Pancreas (tissue), 10 donors: ENCODE results near the gene RBBP6. TPM values are rescaled to one million over a fixed set of nuclear protein-coding genes. Genes with fewer than 3 reads are reported as not detected.

Experiments
- ATAC-seq, 4 donors: fragments of 200-7000 bp; cut with Tn5 transposase; one replicate each; pipeline versions ENCODE4 v1.8.0 to v1.9.1; 2020; ENCODE audit warnings: mild to moderate bottlenecking in 4 of 4, moderate library complexity in 4 of 4
- DNase-seq, 6 donors: peaks; one replicate each; pipeline ENCODE4 v3.0.0-alpha.2; 2020
- FAIRE-seq: peaks from 2 replicates; lab custom pipeline; 2012; peaks lifted over from hg19 to GRCh38; lab: Jason Lieb, UNC
- H3K27ac ChIP-seq, 4 donors: fragments of 200-600 bp; sonication (generic); 1 replicate in 3 of 4; 2 replicates in 1 of 4; pipeline versions ENCODE4 v1.5.0 to v1.8.0; 2020
- H3K27me3 ChIP-seq, 4 donors: fragments of 200-600 bp; one replicate each; pipeline ENCODE4 v1.8.0; 2021
- H3K36me3 ChIP-seq, 3 donors: fragments of 200-600 bp; sonication (generic) in 1 of 3; one replicate each; pipeline versions ENCODE4 v1.5.0 to v1.8.0; 2020 to 2021
- H3K4me1 ChIP-seq, 3 donors: fragments of 200-600 bp; one replicate each; pipeline ENCODE4 v1.8.0; 2021
- H3K4me3 ChIP-seq, 4 donors: fragments of 200-600 bp; sonication (generic) in 2 of 4; one replicate each; pipeline versions ENCODE4 v1.5.0 to v1.8.0; 2020 to 2021
- H3K9me3 ChIP-seq, 4 donors: fragments of 200-600 bp; one replicate each; pipeline ENCODE4 v1.8.0; 2021
- WGBS, 2 donors: extraction: QIAGEN DNeasy Blood & Tissue Kit; methylation state at CpG; one replicate each; pipeline ENCODE4 v1.1.7; 2013; 5-methylcytosine and 5-hydroxymethylcytosine counted together
- intact Hi-C, 3 donors: fragments of 100-400 bp; cut with DNase I; formaldehyde crosslinking; loops; one replicate each; pipeline versions ENCODE4 v1.11.1 to v1.14.2; 2022
- polyA plus RNA-seq, 2 donors: library from polyadenylated mRNA; stranded (reverse); fragments of 200-250 nt; gene quantifications; one replicate each; pipeline ENCODE4 v1.2.3, GENCODE V29; 2013
- total RNA-seq, 6 donors: library from RNA; stranded (reverse); fragmentation: NEBNext Ultra II Directional in 4 of 6; extraction: Animal tissue kit (Norgen Biotek cat#: 25700) in 4 of 6; gene quantifications; one replicate each; pipeline versions ENCODE4 v1.2.1 to v1.2.4, GENCODE V29; 2021 to 2023
- TF ChIP-seq, protein P1 (sequence below), 4 donors: fragments of 200-600 bp; sonication (generic) in 3 of 4; IDR thresholded peaks; one replicate each; pipeline versions ENCODE4 v1.5.0 to v1.8.0; 2021; ENCODE audit warnings: antibody characterized with exemption in 4 of 4
- donor health status: healthy with polysubstance abuse.
- donor health status: DM: no; HTN: no; CAD: no; lungs with moderate emphysema.
- donor health status: DM: no; HTN: no; CAD: no.
- donor health status: control.
- donor health status: control.
- donor health status: Bipolar disorder and iron deficiency.
- donor health status: DM: yes; HTN: yes; CAD: no.
- donor health status: DM: no; HTN: no; CAD: no.
- donor health status: DM: no; HTN: no; CAD: no.
- donor health status: DM: yes; HTN: yes; CAD: no.

The RBBP6 gene
- total and polyA plus RNA-seq, 8 donors = 13.8 to 31.3 (median 19.8) TPM

DNA sequence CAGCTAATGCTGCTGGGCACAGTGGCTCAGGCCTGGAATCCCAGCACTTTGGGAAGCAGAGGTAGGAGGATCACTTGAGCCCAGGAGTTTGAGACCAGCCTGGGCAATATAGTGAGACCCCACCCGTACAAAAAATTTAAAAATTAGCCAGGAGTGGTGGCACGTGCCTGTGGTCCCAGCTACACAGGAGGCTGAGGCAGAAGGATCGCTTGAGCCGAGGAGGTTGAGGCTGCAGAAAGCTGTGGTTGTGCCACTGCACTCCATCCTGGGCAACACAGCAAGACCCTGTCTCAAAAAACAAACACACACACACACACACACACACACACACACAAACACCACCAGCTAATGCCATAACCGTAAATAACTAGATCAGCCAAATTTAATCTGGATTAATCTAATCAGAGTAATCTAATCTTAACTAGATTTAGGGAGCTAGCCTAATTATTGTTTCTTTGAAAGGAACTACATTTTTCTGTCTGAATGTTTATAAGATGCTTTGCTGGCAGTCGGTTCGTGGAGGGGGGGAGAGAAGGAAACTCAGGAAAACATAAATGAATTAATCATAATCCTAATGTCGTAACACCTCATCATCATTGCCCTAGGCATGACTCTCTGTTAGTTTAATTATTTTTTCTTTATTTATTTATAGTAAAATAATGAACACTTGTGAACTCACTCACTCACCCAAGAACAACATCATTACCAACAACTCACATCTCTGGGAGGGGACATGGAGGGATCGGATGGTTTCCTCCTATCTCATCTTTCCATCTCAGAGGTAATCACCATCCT is 12.5 kb upstream of the RBBP6 start:
- Histone ChIP-seq H3K9me3 (no peaks in the 10 kb centered on the region), H3K27me3 (no peaks in the 10 kb centered on the region), H3K27ac (no peak overlapping the region), H3K4me1 (no peaks in the 10 kb centered on the region), H3K36me3 (no peaks in the 10 kb centered on the region), H3K4me3 (no peak overlapping the region)
- TF ChIP-seq, protein P1, sequence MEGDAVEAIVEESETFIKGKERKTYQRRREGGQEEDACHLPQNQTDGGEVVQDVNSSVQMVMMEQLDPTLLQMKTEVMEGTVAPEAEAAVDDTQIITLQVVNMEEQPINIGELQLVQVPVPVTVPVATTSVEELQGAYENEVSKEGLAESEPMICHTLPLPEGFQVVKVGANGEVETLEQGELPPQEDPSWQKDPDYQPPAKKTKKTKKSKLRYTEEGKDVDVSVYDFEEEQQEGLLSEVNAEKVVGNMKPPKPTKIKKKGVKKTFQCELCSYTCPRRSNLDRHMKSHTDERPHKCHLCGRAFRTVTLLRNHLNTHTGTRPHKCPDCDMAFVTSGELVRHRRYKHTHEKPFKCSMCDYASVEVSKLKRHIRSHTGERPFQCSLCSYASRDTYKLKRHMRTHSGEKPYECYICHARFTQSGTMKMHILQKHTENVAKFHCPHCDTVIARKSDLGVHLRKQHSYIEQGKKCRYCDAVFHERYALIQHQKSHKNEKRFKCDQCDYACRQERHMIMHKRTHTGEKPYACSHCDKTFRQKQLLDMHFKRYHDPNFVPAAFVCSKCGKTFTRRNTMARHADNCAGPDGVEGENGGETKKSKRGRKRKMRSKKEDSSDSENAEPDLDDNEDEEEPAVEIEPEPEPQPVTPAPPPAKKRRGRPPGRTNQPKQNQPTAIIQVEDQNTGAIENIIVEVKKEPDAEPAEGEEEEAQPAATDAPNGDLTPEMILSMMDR (IDR thresholded peaks at IDR 0.05) = no peak
- WGBS, 2 donors = 84 to 86% methylated on average over 9 of the region's 9 CpGs
- FAIRE-seq = no peak
- no peak for DNase-seq
- intact Hi-C loops = no loop called here
- no peak for ATAC-seq

DNA sequence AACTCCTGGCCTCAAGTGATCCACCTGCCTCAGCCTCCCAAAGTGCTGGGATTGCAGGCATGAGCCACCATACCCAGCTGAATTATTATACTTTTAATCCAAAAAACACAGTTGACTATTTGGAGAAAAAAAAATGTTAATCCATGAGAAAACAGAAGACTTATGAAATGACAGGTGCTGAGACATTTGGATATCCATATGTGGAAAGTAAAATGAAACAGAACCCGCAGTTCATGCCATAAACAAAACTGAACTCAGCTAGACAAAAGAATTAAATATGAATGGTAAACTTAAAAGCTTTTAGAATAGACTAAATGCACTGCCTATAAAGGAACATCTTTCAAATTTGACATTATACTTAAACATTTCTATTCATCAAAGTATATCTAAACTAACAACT is 8.2 kb upstream of the RBBP6 start:
- no peak for ATAC-seq
- Histone ChIP-seq H3K36me3 (no peaks in the 10 kb centered on the region), H3K9me3 (no peaks in the 10 kb centered on the region), H3K27ac (no peak overlapping the region), H3K27me3 (no peaks in the 10 kb centered on the region), H3K4me1 (no peaks in the 10 kb centered on the region), H3K4me3 (no peak overlapping the region)
- WGBS, 2 donors = 68 to 97% methylated on average over 1 of the region's 1 CpG
- FAIRE-seq = no peak
- intact Hi-C loops = no loop called here
- no peak for DNase-seq
- TF ChIP-seq, protein P1 (IDR thresholded peaks at IDR 0.05) = no peak

DNA sequence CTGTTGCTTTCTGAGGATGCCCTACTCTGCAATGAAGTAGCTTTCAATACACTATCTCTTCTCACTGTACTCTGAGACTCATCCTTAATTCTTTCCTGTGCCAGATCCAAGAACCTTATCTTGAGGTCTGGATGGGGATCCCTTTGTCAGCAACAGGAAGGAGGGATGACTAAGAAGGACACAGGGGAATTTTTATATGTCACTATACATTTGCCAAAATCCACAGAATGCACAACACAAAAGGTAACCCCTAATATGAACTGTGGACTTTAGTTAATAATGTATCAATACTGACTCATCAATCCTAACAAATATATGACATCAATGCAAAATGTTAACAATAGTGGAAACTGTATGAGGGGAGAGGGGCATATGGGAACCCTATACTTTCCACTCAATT is 4.7 kb upstream of the RBBP6 start:
- intact Hi-C loops = no loop called here
- no peak for DNase-seq
- no peak for FAIRE-seq

DNA sequence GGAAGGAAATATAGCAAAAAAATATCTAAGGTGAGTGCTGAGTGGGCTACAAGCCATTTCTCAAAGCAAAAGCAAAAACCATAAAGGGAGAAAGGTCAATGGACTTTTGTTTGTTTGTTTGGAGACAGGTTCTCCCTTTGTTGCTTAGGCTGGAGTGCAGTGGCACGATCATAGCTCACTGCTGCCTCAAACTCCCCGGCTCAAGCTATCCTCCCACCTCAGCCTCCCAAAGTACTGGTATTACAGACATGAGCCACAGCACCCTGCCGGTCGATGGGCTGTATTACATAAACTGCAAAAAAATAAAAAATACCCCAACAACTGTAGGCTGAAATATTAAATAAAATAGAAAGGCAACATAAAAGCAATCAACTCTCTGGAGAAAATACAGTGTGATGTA is 3.5 kb upstream of the RBBP6 start:
- no peaks in the 10 kb centered on the region for H3K9me3 ChIP-seq
- no peaks in the 10 kb centered on the region for H3K36me3 ChIP-seq
- TF ChIP-seq, protein P1 (IDR thresholded peaks at IDR 0.05) = no peak
- H3K27ac ChIP-seq = no peak overlapping the region
- intact Hi-C loops = no loop called here
- H3K4me3 ChIP-seq = no peak overlapping the region
- no peaks in the 10 kb centered on the region for H3K27me3 ChIP-seq
- DNase-seq = no peak
- no peaks in the 10 kb centered on the region for H3K4me1 ChIP-seq
- WGBS, 2 donors = 67 to 69% methylated on average over 4 of the region's 4 CpGs
- no peak for ATAC-seq
- FAIRE-seq = no peak

More for the DNA sequence above, 4.7 kb upstream of the RBBP6 start:
- no peak for ATAC-seq
- Histone ChIP-seq H3K9me3 (no peaks in the 10 kb centered on the region), H3K4me3 (no peak overlapping the region), H3K36me3 (no peaks in the 10 kb centered on the region), H3K27me3 (no peaks in the 10 kb centered on the region), H3K27ac (no peak overlapping the region), H3K4me1 (no peaks in the 10 kb centered on the region)
- TF ChIP-seq, protein P1 (IDR thresholded peaks at IDR 0.05) = no peak

DNA sequence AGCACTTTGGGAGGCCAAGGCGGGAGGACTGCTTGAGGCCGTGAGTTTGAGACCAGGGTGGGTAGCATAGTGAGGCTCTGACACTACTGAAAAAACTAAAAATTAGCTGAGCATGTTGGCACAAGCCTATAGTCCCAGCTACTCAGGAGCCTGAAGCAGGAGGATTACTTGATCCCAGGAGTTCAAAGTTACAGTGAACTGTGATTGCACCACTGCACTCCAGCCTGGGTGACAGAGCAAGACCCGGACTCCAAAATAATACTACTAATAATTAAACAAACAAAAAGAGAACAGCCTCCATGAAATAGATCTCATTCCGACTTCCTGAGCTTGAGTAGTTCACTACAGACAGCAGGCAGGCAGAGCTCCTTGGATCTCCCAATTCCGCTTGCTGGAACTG is 2.7 kb upstream of the RBBP6 start:
- H3K4me3 ChIP-seq = no peak overlapping the region
- no peaks in the 10 kb centered on the region for H3K36me3 ChIP-seq
- no peaks in the 10 kb centered on the region for H3K4me1 ChIP-seq
- TF ChIP-seq, protein P1 (IDR thresholded peaks at IDR 0.05) = no peak
- H3K27ac ChIP-seq = no peak overlapping the region
- no peak for FAIRE-seq
- no peak for ATAC-seq
- whole genome bisulfite sequencing, 2 donors = 84 to 89% methylated on average over 5 of the region's 5 CpGs
- no peaks in the 10 kb centered on the region for H3K27me3 ChIP-seq
- DNase-seq = no peak
- no peaks in the 10 kb centered on the region for H3K9me3 ChIP-seq
- intact Hi-C loops = no loop called here
